Ishikawa (cell line): Measurements from ENCODE around the gene LDLR.
A peak's percentile ranks its signal among the peaks of the same experiment; 100 is the strongest.

Experiments used
- CEBPB ChIP-seq: IDR thresholded peaks from 2 replicates; pipeline ENCODE4 v1.6.1; 2012
- CREB1 ChIP-seq: IDR thresholded peaks from 2 replicates; pipeline ENCODE4 v1.6.1; 2012; ENCODE audit warnings: low read depth
- EGR1 ChIP-seq: IDR thresholded peaks from 2 replicates; pipeline ENCODE4 v1.6.1; 2012
- EP300 ChIP-seq: IDR thresholded peaks from 2 replicates; pipeline ENCODE4 v1.6.1; 2012; ENCODE audit warnings: borderline replicate concordance
- FOXM1 ChIP-seq: IDR thresholded peaks from 2 replicates; pipeline ENCODE4 v1.6.1; 2012; ENCODE audit warnings: low read depth, borderline replicate concordance
- NFIC ChIP-seq: IDR thresholded peaks from 2 replicates; pipeline ENCODE4 v1.6.1; 2012
- RAD21 ChIP-seq: IDR thresholded peaks from 2 replicates; pipeline ENCODE4 v1.6.1; 2012; ENCODE audit warnings: low read depth
- REST ChIP-seq: IDR thresholded peaks from 2 replicates; pipeline ENCODE4 v1.6.1; 2012; ENCODE audit warnings: low read depth, mild to moderate bottlenecking
- TAF1 ChIP-seq: IDR thresholded peaks from 2 replicates; pipeline ENCODE4 v1.6.1; 2012; ENCODE audit warnings: low read depth, mild to moderate bottlenecking
- TCF12 ChIP-seq: IDR thresholded peaks from 2 replicates; pipeline ENCODE4 v1.6.1; 2012; ENCODE audit warnings: low read depth
- TEAD4 ChIP-seq: IDR thresholded peaks from 2 replicates; pipeline ENCODE4 v1.6.1; 2012
- YY1 ChIP-seq: IDR thresholded peaks from 2 replicates; pipeline ENCODE4 v1.6.1; 2012; ENCODE audit warnings: low read depth
- ZBTB7A ChIP-seq: IDR thresholded peaks from 2 replicates; pipeline ENCODE4 v1.6.1; 2012; ENCODE audit warnings: low read depth
- TF ChIP-seq, protein P1 (sequence below): IDR thresholded peaks from 2 replicates; pipeline ENCODE4 v1.6.1; 2012
- TF ChIP-seq, protein P2 (sequence below): IDR thresholded peaks from 2 replicates; pipeline ENCODE4 v1.6.1; 2012

LDLR gene

GRCh38 chr19:11091703-11092153 lies 2.5 kb downstream of the LDLR start:
- TF ChIP-seq TEAD4 (no peak; the same call in 1 of the 2 replicates), REST (no peak), RAD21 (no peak), YY1 (no peak), CREB1 (no peak), CEBPB (no peak), EP300 (no peak), TAF1 (no peak), EGR1 (no peak), ZBTB7A (no peak), FOXM1 (no peak), NFIC (no peak), TCF12 (no peak)
- TF ChIP-seq, protein P1, sequence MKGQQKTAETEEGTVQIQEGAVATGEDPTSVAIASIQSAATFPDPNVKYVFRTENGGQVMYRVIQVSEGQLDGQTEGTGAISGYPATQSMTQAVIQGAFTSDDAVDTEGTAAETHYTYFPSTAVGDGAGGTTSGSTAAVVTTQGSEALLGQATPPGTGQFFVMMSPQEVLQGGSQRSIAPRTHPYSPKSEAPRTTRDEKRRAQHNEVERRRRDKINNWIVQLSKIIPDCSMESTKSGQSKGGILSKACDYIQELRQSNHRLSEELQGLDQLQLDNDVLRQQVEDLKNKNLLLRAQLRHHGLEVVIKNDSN, result no peak
- TF ChIP-seq, protein P2, sequence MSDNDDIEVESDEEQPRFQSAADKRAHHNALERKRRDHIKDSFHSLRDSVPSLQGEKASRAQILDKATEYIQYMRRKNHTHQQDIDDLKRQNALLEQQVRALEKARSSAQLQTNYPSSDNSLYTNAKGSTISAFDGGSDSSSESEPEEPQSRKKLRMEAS, result no peak

DNA sequence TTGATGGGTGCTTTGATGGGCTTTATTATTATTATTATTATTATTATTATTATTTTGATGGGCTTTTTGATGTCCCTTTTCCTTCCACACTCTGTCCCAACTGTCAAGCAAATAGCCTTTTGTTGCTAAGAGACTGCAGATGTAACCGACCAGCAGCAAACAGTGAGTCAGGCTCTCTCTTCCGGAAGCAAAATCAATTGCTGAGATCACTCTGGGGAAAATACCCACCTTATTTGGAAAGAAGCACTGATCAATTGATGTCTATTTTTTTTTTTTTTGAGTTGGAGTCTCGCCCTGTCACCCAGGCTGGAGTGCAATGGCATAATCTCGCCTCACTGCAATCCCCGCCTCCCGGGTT lies 2.9 kb downstream of the LDLR start:
- TF ChIP-seq REST (no peak), CEBPB (no peak), FOXM1 (no peak), ZBTB7A (no peak), YY1 (no peak), TAF1 (no peak), EP300 (no peak), CREB1 (no peak), RAD21 (no peak), NFIC (no peak), TCF12 (no peak), TEAD4 (no peak), EGR1 (no peak)
- TF ChIP-seq, protein P1, result no peak
- TF ChIP-seq, protein P2, result no peak

DNA sequence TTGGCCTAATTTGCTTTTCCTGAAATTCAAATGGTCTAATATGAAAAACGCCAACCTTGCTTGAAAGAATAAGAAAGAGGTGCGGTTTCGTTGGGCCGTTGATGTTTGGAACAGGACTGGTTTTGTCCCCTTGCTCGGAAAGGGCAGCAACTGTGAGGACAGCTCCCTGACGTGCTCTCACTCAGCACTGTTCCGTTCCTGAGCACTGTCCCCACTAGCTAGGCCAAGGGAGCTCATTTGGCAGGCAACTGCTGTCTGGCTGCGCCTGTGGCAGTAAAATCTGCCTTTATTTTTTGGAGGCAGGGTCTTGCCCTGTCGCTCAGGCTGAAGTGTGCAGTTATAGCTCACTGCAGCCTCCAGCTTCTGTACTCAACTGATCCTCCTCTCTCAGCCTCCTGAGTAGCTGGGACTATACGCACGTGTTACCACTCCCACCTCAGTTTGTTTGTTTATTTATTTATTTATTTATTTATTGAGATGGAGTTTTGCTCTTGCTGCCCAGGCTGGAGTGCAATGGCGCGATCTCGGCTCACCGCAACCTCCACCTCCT lies 4.5 kb downstream of the LDLR start:
- TF ChIP-seq EGR1 (no peak), YY1 (no peak), CEBPB (no peak), FOXM1 (no peak), TAF1 (no peak), EP300 (no peak), TCF12 (no peak), CREB1 (no peak), ZBTB7A (no peak), NFIC (no peak)
- TF ChIP-seq, protein P1, result no peak

- TF ChIP-seq EP300, result no peak
- TF ChIP-seq FOXM1, result no peak
- TF ChIP-seq CREB1, result no peak
Observed at GRCh38 chr19:11094520-11094894, 5.2 kb downstream of the LDLR start.

- TF ChIP-seq REST (peak; percentile 12; the same call in 1 of the 2 replicates), TCF12 (peak; percentile 96), YY1 (peak; percentile 92), EGR1 (no peak), CEBPB (peak; percentile 81), NFIC (peak; percentile 99), TEAD4 (peak; percentile 88), EP300 (peak; percentile 91), ZBTB7A (no peak), FOXM1 (peak; percentile 81), CREB1 (no peak), TAF1 (no peak), RAD21 (0 out of 2 replicates have a peak, but pooled peaks have one; percentile 10)
- TF ChIP-seq, protein P2, result peak; percentile 75; the same call in 1 of the 2 replicates
- TF ChIP-seq, protein P1, result no peak
Observed at GRCh38 chr19:11096210-11096841, 7.1 kb downstream of the LDLR start.
